22Rv1 (cell line): ENCODE measurements around the gene CNTNAP2.

ENCODE experiments used
- CTCF ChIP-seq: fragments of 450-650 bp; IDR thresholded peaks from 2 replicates; pipeline ENCODE4 v1.5.1; 2017; ENCODE audit warnings: mild to moderate bottlenecking
- ZFX ChIP-seq: fragments of 450-650 bp; IDR thresholded peaks from 2 replicates; pipeline ENCODE4 v1.6.1; 2017; ENCODE audit warnings: antibody characterized with exemption, borderline replicate concordance

GRCh38 chr7:148031811-148032210 lies 1915.2 kb downstream of the CNTNAP2 start:
- no peak for TF ChIP-seq CTCF
- no peak for TF ChIP-seq ZFX
